Psoas muscle (tissue), 8 donors: Measurements from ENCODE around the gene IYD. TPM values are rescaled to one million over a fixed set of nuclear protein-coding genes. Genes with fewer than 3 reads are reported as not detected.

Experiments used
- ATAC-seq, 4 donors: fragments of 200-7000 bp; cut with Tn5 transposase; one replicate each; pipeline ENCODE4 v1.9.1; 2020; ENCODE audit warnings: moderate library complexity in 3 of 4, mild to moderate bottlenecking in 2 of 4
- DNase-seq, 2 donors: peaks; one replicate each; pipeline ENCODE4 v3.0.0-alpha.2; 2020
- H3K27ac ChIP-seq: fragments of 200-600 bp; one replicate; pipeline ENCODE4 v1.8.0; 2022
- H3K27me3 ChIP-seq, 3 donors: fragments of 200-600 bp in 1 of 3; one replicate each; pipeline versions ENCODE4 v1.6.1 to v1.8.0; 2013 to 2022; ENCODE audit warnings: low read length in 2 of 3, mild to moderate bottlenecking in 2 of 3, moderate library complexity in 1 of 3; ENCODE audit not compliant: insufficient read depth in 3 of 3
- H3K36me3 ChIP-seq, 2 donors: fragments of 200-600 bp in 1 of 2; one replicate each; pipeline versions ENCODE4 v1.6.1 to v1.8.0; 2013 to 2022; ENCODE audit warnings: low read depth in 1 of 2, mild to moderate bottlenecking in 1 of 2, moderate library complexity in 1 of 2; ENCODE audit not compliant: insufficient read depth in 1 of 2
- H3K4me1 ChIP-seq: fragments of 200-600 bp; one replicate; pipeline ENCODE4 v1.8.0; 2022
- H3K4me3 ChIP-seq: fragments of 200-600 bp; one replicate; pipeline ENCODE4 v1.8.0; 2022; ENCODE audit warnings: mild to moderate bottlenecking
- H3K9me3 ChIP-seq: fragments of 200-600 bp; one replicate; pipeline ENCODE4 v1.8.0; 2022
- CTCF ChIP-seq: fragments of 200-600 bp; IDR thresholded peaks from one replicate; pipeline ENCODE4 v1.8.0; 2022; ENCODE audit warnings: antibody characterized with exemption
- WGBS, 3 donors: extraction: QIAGEN DNeasy Blood & Tissue Kit; methylation state at CpG; one replicate each; pipeline versions ENCODE4 v1.1.6 to v1.1.7; 2013; 5-methylcytosine and 5-hydroxymethylcytosine counted together
- intact Hi-C, 2 donors: fragments of 100-400 bp; cut with DNase I; formaldehyde crosslinking; loops; one replicate each; pipeline versions ENCODE4 v1.11.0 to v1.14.2; 2022
- polyA plus RNA-seq, 3 donors: library from polyadenylated mRNA; stranded (reverse); fragments of 200-250 nt; gene quantifications; one replicate each; pipeline ENCODE4 v1.2.3, GENCODE V29; 2013
- total RNA-seq, 4 donors: library from RNA; stranded (reverse); fragmentation: NEBNext Ultra II Directional in 2 of 4; extraction: Animal tissue kit (Norgen Biotek cat#: 25700) in 2 of 4; gene quantifications; one replicate each; pipeline versions ENCODE4 v1.2.1 to v1.2.4, GENCODE V29; 2021 to 2023
- donor health status: healthy with polysubstance abuse.
- donor health status: DM: no; HTN: no; CAD: no; lungs with moderate emphysema.
- donor health status: Bipolar disorder and iron deficiency.
- donor health status: healthy.
- donor health status: DM: yes; HTN: yes; CAD: no.
- donor health status: DM: no; HTN: no; CAD: no.
- donor health status: DM: no; HTN: no; CAD: no.
- donor health status: DM: yes; HTN: yes; CAD: no.

Gene IYD
- total and polyA plus RNA-seq, 7 donors = 0.04 to 0.28 (median 0.05) TPM; not detected in 4

- Histone ChIP-seq H3K27ac (no peak overlapping the region), H3K27me3 (no peaks in the 10 kb centered on the region), H3K4me1 (no peaks in the 10 kb centered on the region), H3K36me3 (no peaks in the 10 kb centered on the region), H3K9me3 (no peaks in the 10 kb centered on the region), H3K4me3 (no peak overlapping the region)
- no peak for TF ChIP-seq CTCF
- ATAC-seq = no peak
- intact Hi-C loops = no loop called here
- DNase-seq = no peak
These were observed 25.4 kb upstream of the IYD start for GRCh38 chr6:150343434-150343833.

- no peak overlapping the region for H3K27ac ChIP-seq
- no peaks in the 10 kb centered on the region for H3K36me3 ChIP-seq
- H3K27me3 ChIP-seq = no peaks in the 10 kb centered on the region
- no peak for TF ChIP-seq CTCF
- H3K4me3 ChIP-seq = no peak overlapping the region
- H3K9me3 ChIP-seq = no peaks in the 10 kb centered on the region
- H3K4me1 ChIP-seq = no peaks in the 10 kb centered on the region
- DNase-seq (no peak), ATAC-seq (no peak)
- 50 to 68% (median 56%) methylated on average over 3 of the region's 3 CpGs for WGBS, 3 donors
- intact Hi-C loops = no loop called here
These were observed 23.0 kb upstream of the IYD start for GRCh38 chr6:150345781-150346180.

- ATAC-seq = no peak
- intact Hi-C loops = no loop called here
- no peak overlapping the region for H3K27ac ChIP-seq
- H3K27me3 ChIP-seq = no peaks in the 10 kb centered on the region
- no peaks in the 10 kb centered on the region for H3K4me1 ChIP-seq
- H3K4me3 ChIP-seq = no peak overlapping the region
- H3K9me3 ChIP-seq = no peaks in the 10 kb centered on the region
- no peak for DNase-seq
- TF ChIP-seq CTCF = no peak
- WGBS, 3 donors = 76 to 83% (median 82%) methylated on average over 2 of the region's 2 CpGs
- no peaks in the 10 kb centered on the region for H3K36me3 ChIP-seq
These were observed 22.5 kb upstream of the IYD start for GRCh38 chr6:150346346-150346745.

GRCh38 chr6:150347845-150348244 lies 21.0 kb upstream of the IYD start:
- no peak for DNase-seq
- no peak for TF ChIP-seq CTCF
- Histone ChIP-seq H3K27ac (no peak overlapping the region), H3K4me3 (no peak overlapping the region), H3K9me3 (no peaks in the 10 kb centered on the region), H3K4me1 (no peaks in the 10 kb centered on the region), H3K27me3 (no peaks in the 10 kb centered on the region), H3K36me3 (no peaks in the 10 kb centered on the region)
- no peak for ATAC-seq
- 91 to 94% (median 94%) methylated on average over 5 of the region's 5 CpGs for WGBS, 3 donors
- intact Hi-C loops = no loop called here

- intact Hi-C loops = no loop called here
These were observed 19.3 kb upstream of the IYD start for GRCh38 chr6:150349546-150349945.

More at GRCh38 chr6:150349546-150349945, 19.3 kb upstream of the IYD start:
- ATAC-seq = no peak
- H3K9me3 ChIP-seq = no peaks in the 10 kb centered on the region
- TF ChIP-seq CTCF = no peak
- H3K4me1 ChIP-seq = no peaks in the 10 kb centered on the region
- no peak overlapping the region for H3K27ac ChIP-seq
- H3K27me3 ChIP-seq = no peaks in the 10 kb centered on the region
- H3K36me3 ChIP-seq = no peaks in the 10 kb centered on the region
- DNase-seq = no peak
- 57 to 76% (median 66%) methylated on average over 4 of the region's 4 CpGs for WGBS, 3 donors
- no peak overlapping the region for H3K4me3 ChIP-seq
